Mesenteric fat pad (tissue), 1 donor: ENCODE measurements around the gene TCTN3. TPM values are rescaled to one million over a fixed set of nuclear protein-coding genes. Genes with fewer than 3 reads are reported as not detected.
"Not testable (repeated sequence)": the region's sequence is repeated elsewhere in the genome, so short reads cannot be mapped to it uniquely, and the experiment has no call there.

Source experiments
- DNase-seq: peaks from one replicate; pipeline ENCODE4 v3.0.0-alpha.2; 2020; ENCODE audit warnings: low spot score
- total RNA-seq: library from RNA; stranded (reverse); fragmentation: NEBNext Ultra II Directional; extraction: Animal tissue kit (Norgen Biotek cat#: 25700); gene quantifications from one replicate; pipeline ENCODE4 v1.2.1, GENCODE V29; 2021
- donor health status: DM: yes; HTN: yes; CAD: no.

The TCTN3 gene
- total RNA-seq, 1 donor from 2014 or later = 27.3 TPM

- no peak for DNase-seq
Observed at GRCh38 chr10:95688648-95689047, 5.1 kb downstream of the TCTN3 start.

GRCh38 chr10:95683966-95684365, 9.8 kb downstream of the TCTN3 start:
- no peak for DNase-seq

DNA sequence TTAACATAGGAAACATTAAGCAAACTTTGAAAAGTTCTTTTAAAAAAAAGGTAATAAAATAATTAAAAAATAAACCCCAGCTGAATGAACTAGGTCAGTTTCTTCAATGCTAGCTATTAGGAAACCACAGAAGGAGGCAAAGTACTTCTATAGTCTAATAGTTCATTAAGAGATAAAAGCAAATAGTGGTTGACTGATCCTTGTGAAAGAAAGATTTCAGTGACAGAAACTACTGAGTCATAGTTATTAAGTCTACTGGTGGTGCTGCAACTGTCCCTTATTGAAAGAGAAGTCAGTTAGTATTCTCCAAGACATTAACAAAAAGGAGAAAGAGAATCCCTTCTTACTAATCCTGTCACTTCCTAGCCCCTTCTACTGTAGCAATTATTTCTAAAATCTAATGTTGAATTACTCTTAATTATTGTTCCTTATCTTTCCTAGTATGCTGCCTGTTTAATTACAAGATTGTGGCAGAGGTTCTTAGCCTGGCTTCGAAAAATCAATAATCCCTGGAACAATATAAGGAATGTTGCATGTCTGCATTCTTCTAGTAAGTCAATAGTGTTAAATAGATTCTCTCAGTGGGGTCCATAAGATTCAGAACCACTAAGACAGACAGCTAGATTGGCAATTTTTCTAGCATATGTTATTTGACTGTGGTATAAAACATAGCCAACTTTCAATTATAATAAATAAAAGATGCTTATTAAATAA, 18.2 kb downstream of the TCTN3 start:
- no peak for DNase-seq

- no peak for DNase-seq
Observed at GRCh38 chr10:95674643-95675042, 19.1 kb downstream of the TCTN3 start.

DNA sequence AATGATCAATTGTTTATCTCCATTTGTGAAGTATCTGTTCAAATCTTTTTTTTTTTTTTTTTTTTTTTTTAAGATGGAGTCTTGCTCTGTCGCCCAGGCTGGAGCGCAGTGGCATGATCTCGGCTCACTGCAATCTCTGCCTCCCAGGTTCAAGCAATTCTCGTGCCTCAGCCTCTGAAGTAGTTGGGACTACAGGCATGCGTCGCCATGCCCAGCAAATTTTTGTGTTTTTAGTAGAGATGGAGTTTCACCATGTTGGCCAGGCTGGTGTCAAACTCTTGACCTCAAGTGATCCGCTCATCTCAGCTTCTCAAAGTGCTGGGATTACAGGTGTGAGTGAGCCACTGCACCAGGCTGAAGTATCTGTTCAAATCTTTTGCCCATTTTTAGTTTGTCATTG, 21.1 kb downstream of the TCTN3 start:
- DNase-seq = not testable (repeated sequence)

DNA sequence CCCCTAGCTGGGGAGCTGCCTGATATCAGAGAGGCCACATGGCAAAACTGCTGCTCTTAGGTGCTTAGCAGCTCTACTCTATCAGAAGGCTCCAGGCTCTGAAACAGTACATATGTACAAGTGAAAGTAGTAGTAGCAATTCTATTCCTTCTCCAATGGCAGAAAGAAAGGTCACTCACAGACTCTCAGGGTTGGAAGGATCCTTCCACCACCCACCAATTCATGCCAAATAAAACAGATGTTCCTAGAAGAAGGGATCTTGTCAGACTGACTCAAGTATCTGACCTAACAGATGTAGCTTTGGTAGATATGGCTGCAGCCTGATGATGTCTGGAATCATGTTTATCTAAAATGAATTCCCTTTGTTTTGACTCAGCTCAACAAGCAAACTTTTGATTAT, 29.2 kb downstream of the TCTN3 start:
- DNase-seq = no peak

DNA sequence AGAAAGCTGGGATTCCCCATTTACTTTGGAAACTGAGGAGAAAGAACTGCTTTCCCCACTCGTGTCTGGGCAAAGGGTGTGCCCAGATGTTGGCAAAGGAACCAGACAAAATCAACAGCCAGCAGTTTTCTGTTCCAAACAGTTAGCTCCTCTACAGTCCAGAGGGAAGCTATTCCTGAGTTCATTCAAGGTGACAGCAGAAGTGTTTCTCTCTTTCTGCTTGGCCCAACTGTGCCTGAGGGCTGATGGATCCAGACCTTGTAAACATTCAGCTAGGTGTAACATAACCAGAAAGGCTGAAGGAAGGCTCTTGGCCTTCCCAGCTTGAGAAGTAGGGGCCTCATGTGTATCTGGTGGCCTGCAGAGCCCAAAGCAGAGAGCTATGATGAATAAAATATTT, 30.2 kb downstream of the TCTN3 start:
- no peak for DNase-seq

GRCh38 chr10:95661818-95662217, 31.9 kb downstream of the TCTN3 start:
- no peak for DNase-seq

GRCh38 chr10:95660283-95660682, 33.4 kb downstream of the TCTN3 start:
- no peak for DNase-seq

DNA sequence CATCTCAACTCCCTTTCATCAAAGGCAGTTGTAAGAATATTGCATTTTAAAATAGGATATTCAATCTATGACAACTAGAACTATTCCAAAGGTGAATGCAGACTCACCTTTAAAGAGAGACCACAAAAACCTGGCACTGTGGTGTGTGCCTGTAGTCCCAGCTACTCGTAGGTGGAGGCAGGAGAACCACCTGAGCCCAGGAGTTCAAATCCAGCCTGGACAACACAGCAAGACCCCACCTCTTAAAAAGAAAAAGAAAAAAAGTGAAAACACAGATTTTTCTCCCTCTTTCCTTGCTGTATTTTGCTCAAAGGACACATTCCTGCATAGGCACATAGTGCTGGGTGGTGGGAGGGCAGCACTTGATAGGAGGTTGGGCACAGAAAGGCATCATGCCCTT, 36.5 kb downstream of the TCTN3 start:
- no peak for DNase-seq

GRCh38 chr10:95656291-95657164, 37.2 kb downstream of the TCTN3 start, which contains the start of gene ALDH18A1:
Gene ALDH18A1, minus strand, starts transcription at chr10:95656711. Its CDS starts 3,334 bp downstream, at chr10:95653377.
- peak; percentile 97 for DNase-seq

GRCh38 chr10:95655571-95656290, 38.0 kb downstream of the TCTN3 start:
- DNase-seq = no peak

- no peak for DNase-seq
Observed at GRCh38 chr10:95653895-95654294, 39.8 kb downstream of the TCTN3 start.

DNA sequence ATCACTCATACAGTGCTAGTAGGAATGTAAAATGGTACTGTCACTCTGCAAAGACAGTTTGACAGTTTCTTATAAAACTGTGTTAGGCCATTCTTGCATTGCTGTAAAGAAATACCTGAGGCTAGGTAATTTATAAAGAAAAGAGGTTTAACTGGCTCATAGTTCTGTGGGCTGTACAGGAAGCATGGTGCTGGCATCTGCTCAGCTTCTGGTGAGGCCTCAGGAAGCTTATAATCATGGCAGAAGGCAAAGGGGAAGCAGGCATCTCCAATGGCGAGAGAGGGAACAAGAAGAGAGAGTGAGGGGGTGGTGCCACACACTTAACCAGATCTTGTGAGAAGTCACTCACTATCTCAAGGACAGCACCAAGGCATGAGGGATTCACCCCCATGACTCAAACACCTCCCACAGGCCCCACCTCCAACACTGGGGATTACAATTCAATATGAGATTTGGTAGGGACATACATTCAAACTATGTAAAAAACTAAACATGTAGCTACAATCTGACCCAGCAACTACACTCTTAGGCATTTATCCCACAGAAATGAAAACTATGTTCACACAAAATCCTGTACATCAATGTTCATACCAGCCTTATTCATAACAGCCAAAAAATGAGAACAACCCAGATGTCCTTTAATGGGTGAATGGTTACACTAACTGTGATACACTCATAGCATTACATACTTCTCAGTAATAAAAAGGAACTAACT, 42.2 kb downstream of the TCTN3 start:
- DNase-seq = no peak

DNA sequence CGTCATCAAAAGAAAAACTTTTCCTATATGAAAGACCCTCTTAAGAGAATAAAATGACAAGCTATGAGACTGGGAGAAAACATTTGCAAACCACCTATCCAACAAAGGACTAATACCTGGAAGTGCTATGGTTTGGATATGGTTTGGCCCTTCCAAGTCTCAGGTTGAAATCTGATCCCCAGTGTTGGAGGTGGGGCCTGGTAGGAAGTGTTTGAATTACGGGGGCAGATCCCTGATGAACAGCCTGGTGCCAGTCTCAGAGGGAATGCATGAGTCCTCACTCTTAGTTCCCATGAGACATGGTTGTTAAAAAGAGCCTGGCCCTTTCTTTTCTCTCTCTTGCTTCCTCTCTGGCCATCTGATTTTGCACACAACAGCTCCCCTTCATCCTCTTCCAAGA, 43.5 kb downstream of the TCTN3 start:
- DNase-seq = no peak

DNA sequence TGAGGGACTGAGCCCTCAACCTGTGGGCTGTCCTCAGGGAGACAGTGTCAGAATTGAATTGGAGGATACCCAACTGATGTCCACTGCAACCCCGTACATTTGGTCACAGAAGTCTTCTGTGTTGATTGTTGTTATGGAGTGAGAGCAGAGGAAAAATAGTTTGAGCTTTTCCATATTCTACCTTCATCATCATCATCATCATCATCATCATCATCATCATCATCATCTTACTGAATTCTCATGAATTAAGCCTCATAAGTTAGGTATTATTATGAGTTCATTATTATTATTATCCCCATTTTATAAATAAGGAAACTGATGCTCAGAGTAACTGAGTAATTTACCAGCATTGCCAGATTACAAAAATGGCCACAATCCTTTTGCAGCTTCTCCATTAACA, 45.6 kb downstream of the TCTN3 start:
- DNase-seq = no peak

- DNase-seq = no peak
Observed at GRCh38 chr10:95646160-95646559, 47.6 kb downstream of the TCTN3 start.

- no peak for DNase-seq
Observed at GRCh38 chr10:95644901-95645300, 48.8 kb downstream of the TCTN3 start.

GRCh38 chr10:95640891-95641315, 52.8 kb downstream of the TCTN3 start:
- no peak for DNase-seq

GRCh38 chr10:95637911-95638310, 55.8 kb downstream of the TCTN3 start:
- DNase-seq = no peak

GRCh38 chr10:95637140-95637539, 56.6 kb downstream of the TCTN3 start:
- no peak for DNase-seq
